ENCODE results near the gene CEP112. TPM values are rescaled to one million over a fixed set of nuclear protein-coding genes. Genes with fewer than 3 reads are reported as not detected.
"Not testable (repeated sequence)": the region's sequence is repeated elsewhere in the genome, so short reads cannot be mapped to it uniquely, and the experiment has no call there.

Gene CEP112
- total RNA-seq, 4 donors from 2014 or later = 1.1 to 12.9 (median 9.1) TPM

GRCh38 chr17:65833214-65833613 lies 358.7 kb downstream of the CEP112 start:
- Histone ChIP-seq H3K27me3 (no peaks in the 10 kb centered on the region), H3K9me3 (peaks cover 11 to 31% of the 10 kb centered on the region in 2 donors), H3K4me1 (no peaks in the 10 kb centered on the region), H3K36me3 (no peaks in the 10 kb centered on the region), H3K27ac (no peak overlapping the region), H3K4me3 (no peak overlapping the region)
- in situ Hi-C loops (cut with MboI; ENCODE audit: low pct_ligation_motif_present in 1 of 4, low pct_unique_long_range_greater_than_20kb in 1 of 4, low sequenced_read_pairs in 3 of 4) = no loop called here
- intact Hi-C loops (cut with DNase I; ENCODE audit: low total_unique reads) = no loop called here
- no peak for DNase-seq
- TF ChIP-seq POLR2AphosphoS5 (IDR thresholded peaks at IDR 0.05) (no peak), CTCF (IDR thresholded peaks at IDR 0.05) (no peak), POLR2A (IDR thresholded peaks at IDR 0.05) (no peak), EP300 (IDR thresholded peaks at IDR 0.05; ENCODE audit: low read depth) (no peak)
- WGBS, 2 donors (ENCODE audit: low coverage in 1 of 2) = 85% methylated on average over 1 of the region's 1 CpG; no CpG with 5 or more reads in 1 of the 2 donors

GRCh38 chr17:65830356-65830755 lies 361.6 kb downstream of the CEP112 start:
- Histone ChIP-seq H3K27me3 (no peaks in the 10 kb centered on the region), H3K4me3 (no peak overlapping the region), H3K27ac (no peak overlapping the region), H3K9me3 (peaks cover 11 to 31% of the 10 kb centered on the region in 2 donors), H3K36me3 (no peaks in the 10 kb centered on the region), H3K4me1 (no peaks in the 10 kb centered on the region)
- intact Hi-C loops (cut with DNase I; ENCODE audit: low total_unique reads) = no loop called here
- TF ChIP-seq POLR2A (IDR thresholded peaks at IDR 0.05) (no peak), POLR2AphosphoS5 (IDR thresholded peaks at IDR 0.05) (no peak), CTCF (IDR thresholded peaks at IDR 0.05) (no peak), EP300 (IDR thresholded peaks at IDR 0.05; ENCODE audit: low read depth) (no peak)
- 68% methylated on average over 2 of the region's 2 CpGs; no CpG with 5 or more reads in 1 of the 2 donors for WGBS, 2 donors (ENCODE audit: low coverage in 1 of 2)
- in situ Hi-C loops (cut with MboI; ENCODE audit: low pct_ligation_motif_present in 1 of 4, low pct_unique_long_range_greater_than_20kb in 1 of 4, low sequenced_read_pairs in 3 of 4) = no loop called here
- no peak for DNase-seq

GRCh38 chr17:65826577-65826976 lies 365.4 kb downstream of the CEP112 start:
- H3K4me1 ChIP-seq; H3K9me3 ChIP-seq; H3K4me3 ChIP-seq; H3K27me3 ChIP-seq; H3K36me3 ChIP-seq; intact Hi-C loops (cut with DNase I; ENCODE audit: low total_unique reads); DNase-seq; in situ Hi-C loops (cut with MboI; ENCODE audit: low pct_ligation_motif_present in 1 of 4, low pct_unique_long_range_greater_than_20kb in 1 of 4, low sequenced_read_pairs in 3 of 4); H3K27ac ChIP-seq: not testable (repeated sequence)
- 83% methylated on average over 2 of the region's 2 CpGs; no CpG with 5 or more reads in 1 of the 2 donors for WGBS, 2 donors (ENCODE audit: low coverage in 1 of 2)

DNA sequence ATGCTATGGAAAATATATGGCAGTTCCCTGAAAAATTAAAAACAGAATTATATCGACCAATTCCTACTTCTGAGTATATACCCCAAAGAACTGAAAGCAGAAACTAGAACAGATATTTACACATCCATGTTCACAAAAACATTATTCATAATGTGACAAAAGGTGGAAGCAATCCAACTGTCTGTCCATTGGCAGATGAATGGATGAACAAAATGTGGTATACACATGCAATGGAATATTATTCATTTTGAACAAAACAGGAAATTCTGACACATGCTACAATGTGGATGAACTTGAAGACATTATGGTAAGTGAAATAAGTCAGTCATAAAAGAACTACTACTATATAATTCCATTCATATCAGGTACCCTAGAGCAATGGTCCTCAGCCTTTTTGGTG lies 367.0 kb downstream of the CEP112 start:
- Histone ChIP-seq H3K27me3 (no peaks in the 10 kb centered on the region), H3K9me3 (no peaks in the 10 kb centered on the region), H3K36me3 (no peaks in the 10 kb centered on the region), H3K27ac (no peak overlapping the region), H3K4me1 (peaks cover 0 to 10% (median 0%) of the 10 kb centered on the region in 4 donors), H3K4me3 (no peak overlapping the region)
- intact Hi-C loops (cut with DNase I; ENCODE audit: low total_unique reads) = no loop called here
- no peak for TF ChIP-seq CTCF (IDR thresholded peaks at IDR 0.05)
- no peak for TF ChIP-seq POLR2A (IDR thresholded peaks at IDR 0.05)
- TF ChIP-seq POLR2AphosphoS5 (IDR thresholded peaks at IDR 0.05) = no peak
- no peak for TF ChIP-seq EP300 (IDR thresholded peaks at IDR 0.05; ENCODE audit: low read depth)
- in situ Hi-C loops (cut with MboI; ENCODE audit: low pct_ligation_motif_present in 1 of 4, low pct_unique_long_range_greater_than_20kb in 1 of 4, low sequenced_read_pairs in 3 of 4) = no loop called here
- WGBS, 2 donors (ENCODE audit: low coverage in 1 of 2) = 78 to 90% methylated on average over 1 of the region's 1 CpG
- no peak for DNase-seq

DNA sequence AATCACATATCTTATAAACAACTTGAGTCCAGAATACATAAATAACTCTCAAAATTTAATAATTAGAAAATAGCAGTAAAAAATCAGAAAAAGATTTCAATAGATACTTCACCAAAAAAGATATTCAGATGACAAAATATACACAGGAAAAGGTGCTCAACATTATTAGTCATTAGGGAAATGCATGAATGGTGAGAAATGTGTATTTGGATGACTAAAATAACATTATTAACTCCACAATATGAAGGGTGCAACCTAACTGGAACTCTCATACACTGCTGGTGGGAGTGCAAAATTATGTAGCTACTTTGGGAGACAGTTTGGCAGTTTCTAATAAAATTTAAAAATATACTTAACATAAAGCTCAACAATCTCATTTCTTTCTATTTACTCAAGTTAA lies 368.2 kb downstream of the CEP112 start:
- H3K27me3 ChIP-seq = no peaks in the 10 kb centered on the region
- no peak overlapping the region for H3K4me3 ChIP-seq
- H3K36me3 ChIP-seq = no peaks in the 10 kb centered on the region
- intact Hi-C loops (cut with DNase I; ENCODE audit: low total_unique reads) = no loop called here
- H3K27ac ChIP-seq = no peak overlapping the region
- in situ Hi-C loops (cut with MboI; ENCODE audit: low pct_ligation_motif_present in 1 of 4, low pct_unique_long_range_greater_than_20kb in 1 of 4, low sequenced_read_pairs in 3 of 4) = no loop called here
- no peaks in the 10 kb centered on the region for H3K9me3 ChIP-seq
- no peak for TF ChIP-seq CTCF (IDR thresholded peaks at IDR 0.05)
- TF ChIP-seq EP300 (IDR thresholded peaks at IDR 0.05; ENCODE audit: low read depth) = no peak
- TF ChIP-seq POLR2A (IDR thresholded peaks at IDR 0.05) = no peak
- no peak for TF ChIP-seq POLR2AphosphoS5 (IDR thresholded peaks at IDR 0.05)
- H3K4me1 ChIP-seq = peaks cover 0 to 10% (median 0%) of the 10 kb centered on the region in 4 donors
- no peak for DNase-seq
